Measurements from ENCODE around the gene FRRS1. TPM values are rescaled to one million over a fixed set of nuclear protein-coding genes. Genes with fewer than 3 reads are reported as not detected.

FRRS1 gene
- total and polyA plus RNA-seq, 2 experiments from 2014 or later: 0.13 to 3.9 TPM

GRCh38 chr1:99755664-99756063, 10.8 kb downstream of the FRRS1 start:
- Histone ChIP-seq H3K9ac (no peak overlapping the region), H3F3A (ENCODE audit: insufficient read depth) (peaks cover 13% of the 10 kb centered on the region), H3K9me2 (ENCODE audit: insufficient read depth) (no peaks in the 10 kb centered on the region), H3K36me3 (ENCODE audit: low read depth) (no peaks in the 10 kb centered on the region), H3K4me2 (ENCODE audit: unreplicated experiment) (no peak overlapping the region), H3K4me1 (ENCODE audit: insufficient read depth) (peaks cover 11% of the 10 kb centered on the region), H3K79me2 (ENCODE audit: insufficient read depth) (no peaks in the 10 kb centered on the region), H2AFZ (no peak overlapping the region), H3K27me3 (replicated peaks; ENCODE audit: insufficient read depth) (no peaks in the 10 kb centered on the region), H4K20me1 (ENCODE audit: insufficient read depth) (no peaks in the 10 kb centered on the region), H3K27ac (no peak overlapping the region), H3K4me3 (no peak overlapping the region), H3K9me3 (ENCODE audit: low read depth) (no peaks in the 10 kb centered on the region)
- 95 to 98% methylated on average over 2 of the region's 2 CpGs for WGBS, 2 experiments (ENCODE audit: low coverage in 1 of 2, low lambda C conversion rate in 2 of 2, missing lambda C conversion rate in 2 of 2)
- in situ Hi-C loops (cut with MboI): no loop called here
- TF ChIP-seq EZH2 (IDR thresholded peaks at IDR 0.05; ENCODE audit: insufficient read depth, poor library complexity, severe bottlenecking) (no peak), EZH2phosphoT487 (IDR thresholded peaks at IDR 0.05; ENCODE audit: insufficient read depth, low read depth) (no peak)
- DNase-seq: no peak

GRCh38 chr1:99754697-99755096, 11.7 kb downstream of the FRRS1 start:
- no peak for DNase-seq
- no peak overlapping the region for H3K4me3 ChIP-seq
- no peaks in the 10 kb centered on the region for H3K9me2 ChIP-seq (ENCODE audit: insufficient read depth)
- no peaks in the 10 kb centered on the region for H3K79me2 ChIP-seq (ENCODE audit: insufficient read depth)
- no peaks in the 10 kb centered on the region for H3K27me3 ChIP-seq (replicated peaks; ENCODE audit: insufficient read depth)
- no peak overlapping the region for H3K4me2 ChIP-seq (ENCODE audit: unreplicated experiment)
- peaks cover 13% of the 10 kb centered on the region for H3F3A ChIP-seq (ENCODE audit: insufficient read depth)
- no peaks in the 10 kb centered on the region for H3K9me3 ChIP-seq (ENCODE audit: low read depth)
- WGBS, 2 experiments (ENCODE audit: low coverage in 1 of 2, low lambda C conversion rate in 2 of 2, missing lambda C conversion rate in 2 of 2): 94 to 97% methylated on average over 5 of the region's 5 CpGs
- no peak for TF ChIP-seq EZH2phosphoT487 (IDR thresholded peaks at IDR 0.05; ENCODE audit: insufficient read depth, low read depth)
- TF ChIP-seq EZH2 (IDR thresholded peaks at IDR 0.05; ENCODE audit: insufficient read depth, poor library complexity, severe bottlenecking): no peak
- in situ Hi-C loops (cut with MboI): no loop called here
- H2AFZ ChIP-seq: no peak overlapping the region
- no peaks in the 10 kb centered on the region for H4K20me1 ChIP-seq (ENCODE audit: insufficient read depth)
- no peaks in the 10 kb centered on the region for H3K36me3 ChIP-seq (ENCODE audit: low read depth)
- no peak overlapping the region for H3K27ac ChIP-seq
- peaks cover 11% of the 10 kb centered on the region for H3K4me1 ChIP-seq (ENCODE audit: insufficient read depth)
- H3K9ac ChIP-seq: no peak overlapping the region

DNA sequence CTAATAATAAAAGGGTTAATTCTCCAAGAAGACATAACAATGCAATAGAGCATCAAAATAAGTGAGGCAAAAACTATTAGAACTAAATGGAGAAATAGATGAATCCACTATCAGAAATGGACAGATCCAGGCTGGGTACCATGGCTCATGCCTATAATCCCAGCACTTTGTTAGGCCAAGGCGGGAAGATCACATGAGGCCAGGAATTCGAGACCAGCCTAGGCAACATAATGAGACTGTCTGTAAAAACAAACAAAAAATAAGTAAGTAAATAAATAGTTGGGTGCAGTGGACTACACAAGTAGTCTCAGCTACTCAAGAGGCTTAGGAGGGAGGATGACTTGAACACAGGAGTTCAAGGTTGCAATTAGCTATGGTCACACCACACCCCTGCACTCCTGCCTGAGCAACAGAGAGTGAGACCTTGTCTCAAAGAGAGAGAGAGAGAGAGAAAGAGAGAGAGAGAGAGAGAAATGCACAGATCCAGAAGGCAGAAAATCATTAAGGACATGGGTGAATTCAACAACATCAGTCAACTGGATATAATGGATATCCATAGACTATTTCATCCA, 12.3 kb downstream of the FRRS1 start:
- no peak overlapping the region for H3K4me2 ChIP-seq (ENCODE audit: unreplicated experiment)
- no peak for DNase-seq
- in situ Hi-C loops (cut with MboI): no loop called here
- 90 to 98% methylated on average over 2 of the region's 2 CpGs for WGBS, 2 experiments (ENCODE audit: low coverage in 1 of 2, low lambda C conversion rate in 2 of 2, missing lambda C conversion rate in 2 of 2)
- no peaks in the 10 kb centered on the region for H3K27me3 ChIP-seq (replicated peaks; ENCODE audit: insufficient read depth)
- no peaks in the 10 kb centered on the region for H3K9me2 ChIP-seq (ENCODE audit: insufficient read depth)
- no peak overlapping the region for H3K9ac ChIP-seq
- H3F3A ChIP-seq (ENCODE audit: insufficient read depth): peaks cover 13% of the 10 kb centered on the region
- no peak overlapping the region for H3K27ac ChIP-seq
- TF ChIP-seq EZH2 (IDR thresholded peaks at IDR 0.05; ENCODE audit: insufficient read depth, poor library complexity, severe bottlenecking): no peak
- no peak for TF ChIP-seq EZH2phosphoT487 (IDR thresholded peaks at IDR 0.05; ENCODE audit: insufficient read depth, low read depth)
- H3K79me2 ChIP-seq (ENCODE audit: insufficient read depth): no peaks in the 10 kb centered on the region
- H2AFZ ChIP-seq: no peak overlapping the region
- peaks cover 11% of the 10 kb centered on the region for H3K4me1 ChIP-seq (ENCODE audit: insufficient read depth)
- no peak overlapping the region for H3K4me3 ChIP-seq
- no peaks in the 10 kb centered on the region for H3K9me3 ChIP-seq (ENCODE audit: low read depth)
- H3K36me3 ChIP-seq (ENCODE audit: low read depth): no peaks in the 10 kb centered on the region
- no peaks in the 10 kb centered on the region for H4K20me1 ChIP-seq (ENCODE audit: insufficient read depth)

DNA sequence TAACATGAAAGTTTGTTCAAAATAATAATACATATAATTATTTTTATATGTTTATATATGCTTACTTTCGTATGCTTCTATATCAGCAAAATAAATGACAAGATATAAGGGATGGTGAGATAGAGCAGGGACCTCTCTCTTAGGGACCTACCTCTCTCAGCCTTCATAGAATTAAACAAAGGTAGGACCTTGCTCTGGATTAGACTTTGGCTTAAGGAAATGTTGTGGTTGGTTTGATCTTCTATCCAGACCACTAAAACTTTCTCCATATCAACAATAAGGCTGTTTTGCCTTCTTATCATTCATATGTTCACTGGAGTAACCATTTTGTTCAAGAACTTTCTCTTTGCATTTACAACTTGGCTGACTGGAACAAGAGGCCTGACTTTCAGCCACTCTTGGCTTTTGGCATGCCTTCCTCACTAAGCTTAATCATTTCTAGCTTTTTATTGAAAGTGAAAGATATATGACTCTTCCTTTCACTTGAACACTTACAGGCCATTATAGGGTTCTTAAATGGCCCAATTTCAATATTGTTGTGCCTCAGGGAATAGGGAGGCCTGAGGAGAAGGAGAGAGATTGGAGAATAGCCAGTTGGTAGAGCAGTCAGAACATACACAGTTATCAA, 14.4 kb downstream of the FRRS1 start:
- H3K4me3 ChIP-seq: no peak overlapping the region

More for the DNA sequence above, 14.4 kb downstream of the FRRS1 start:
- H3K9me3 ChIP-seq (ENCODE audit: low read depth): no peaks in the 10 kb centered on the region
- H3K9me2 ChIP-seq (ENCODE audit: insufficient read depth): no peaks in the 10 kb centered on the region
- DNase-seq: no peak
- no peak overlapping the region for H3K4me2 ChIP-seq (ENCODE audit: unreplicated experiment)
- no peaks in the 10 kb centered on the region for H3K36me3 ChIP-seq (ENCODE audit: low read depth)
- in situ Hi-C loops (cut with MboI): no loop called here
- H3K79me2 ChIP-seq (ENCODE audit: insufficient read depth): no peaks in the 10 kb centered on the region
- no peaks in the 10 kb centered on the region for H4K20me1 ChIP-seq (ENCODE audit: insufficient read depth)
- H3F3A ChIP-seq (ENCODE audit: insufficient read depth): peaks cover 9% of the 10 kb centered on the region
- H2AFZ ChIP-seq: no peak overlapping the region
- H3K4me1 ChIP-seq (ENCODE audit: insufficient read depth): peaks cover 10% of the 10 kb centered on the region
- no peaks in the 10 kb centered on the region for H3K27me3 ChIP-seq (replicated peaks; ENCODE audit: insufficient read depth)
- no peak overlapping the region for H3K9ac ChIP-seq
- 91 to 100% methylated on average over 1 of the region's 1 CpG for WGBS, 2 experiments (ENCODE audit: low coverage in 1 of 2, low lambda C conversion rate in 2 of 2, missing lambda C conversion rate in 2 of 2)
- no peak overlapping the region for H3K27ac ChIP-seq
- no peak for TF ChIP-seq EZH2 (IDR thresholded peaks at IDR 0.05; ENCODE audit: insufficient read depth, poor library complexity, severe bottlenecking)
- TF ChIP-seq EZH2phosphoT487 (IDR thresholded peaks at IDR 0.05; ENCODE audit: insufficient read depth, low read depth): no peak

All from GM23248 (cell line).